ENCODE measurements around the gene SNCAIP.

GRCh38 chr5:122508623-122509022 is 196.6 kb downstream of the SNCAIP start:
- TF ChIP-seq CTCF (IDR thresholded peaks at IDR 0.05): no peak
- no peak for TF ChIP-seq POLR2AphosphoS5 (IDR thresholded peaks at IDR 0.05; ENCODE audit: low read depth, low read length)
- no peak for TF ChIP-seq REST (IDR thresholded peaks at IDR 0.05; ENCODE audit: insufficient read depth in 1 of 2, low read depth in 2 of 2, low read length in 1 of 2)
